Measurements from ENCODE around the gene MARK1.

The MARK1 gene

DNA sequence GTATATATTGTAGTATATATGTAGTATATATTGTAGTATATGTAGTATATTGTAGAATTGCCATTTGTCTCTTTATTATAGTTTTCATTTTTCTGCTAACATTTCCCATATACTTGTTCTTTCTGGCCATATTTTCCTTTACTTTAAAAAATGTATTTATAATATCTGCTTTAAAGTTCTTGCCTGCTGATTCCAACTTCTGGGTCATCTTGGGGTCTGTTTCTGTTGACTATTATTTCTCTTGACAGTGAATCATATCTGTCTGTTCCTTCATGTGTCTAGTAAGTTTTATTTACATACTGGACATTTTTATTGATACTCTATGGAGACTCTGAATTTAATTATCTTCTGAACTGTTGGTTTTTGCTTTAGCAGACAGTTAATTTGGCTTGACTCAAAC lies 45.9 kb downstream of the MARK1 start:
- TF ChIP-seq EZH2 (optimal IDR thresholded peaks at IDR 0.05; ENCODE audit: low read depth, low read length) (no peak), EZH2phosphoT487 (IDR thresholded peaks at IDR 0.05; ENCODE audit: low read length) (no peak), CTCF (IDR thresholded peaks at IDR 0.05; ENCODE audit: low read length) (no peak)
- H3K36me3 ChIP-seq (replicated peaks; ENCODE audit: insufficient read depth, low read length) = no peaks in the 10 kb centered on the region
- no peak overlapping the region for H3K9ac ChIP-seq (ENCODE audit: low read length)
- DNase-seq = no peak
- no peaks in the 10 kb centered on the region for H3K79me2 ChIP-seq (ENCODE audit: low read length)
- no peak overlapping the region for H3K4me3 ChIP-seq (ENCODE audit: low read length)
- no peaks in the 10 kb centered on the region for H3K9me3 ChIP-seq (replicated peaks; ENCODE audit: insufficient read depth, low read length)
- H3K27me3 ChIP-seq (replicated peaks; ENCODE audit: insufficient read depth, low read length) = no peaks in the 10 kb centered on the region
- H4K20me1 ChIP-seq (ENCODE audit: insufficient read depth, low read length) = no peaks in the 10 kb centered on the region
- H3K4me2 ChIP-seq (ENCODE audit: low read depth, low read length) = no peak overlapping the region
- H3K9me2 ChIP-seq (replicated peaks; ENCODE audit: insufficient read depth, low read length) = no peaks in the 10 kb centered on the region
- no peaks in the 10 kb centered on the region for H3K4me1 ChIP-seq (ENCODE audit: low read length)
- H2AFZ ChIP-seq (ENCODE audit: low read length) = no peak overlapping the region
- no peak overlapping the region for H3K27ac ChIP-seq (ENCODE audit: low read length)
- no peaks in the 10 kb centered on the region for H3F3A ChIP-seq (ENCODE audit: insufficient read depth, low read length)

DNA sequence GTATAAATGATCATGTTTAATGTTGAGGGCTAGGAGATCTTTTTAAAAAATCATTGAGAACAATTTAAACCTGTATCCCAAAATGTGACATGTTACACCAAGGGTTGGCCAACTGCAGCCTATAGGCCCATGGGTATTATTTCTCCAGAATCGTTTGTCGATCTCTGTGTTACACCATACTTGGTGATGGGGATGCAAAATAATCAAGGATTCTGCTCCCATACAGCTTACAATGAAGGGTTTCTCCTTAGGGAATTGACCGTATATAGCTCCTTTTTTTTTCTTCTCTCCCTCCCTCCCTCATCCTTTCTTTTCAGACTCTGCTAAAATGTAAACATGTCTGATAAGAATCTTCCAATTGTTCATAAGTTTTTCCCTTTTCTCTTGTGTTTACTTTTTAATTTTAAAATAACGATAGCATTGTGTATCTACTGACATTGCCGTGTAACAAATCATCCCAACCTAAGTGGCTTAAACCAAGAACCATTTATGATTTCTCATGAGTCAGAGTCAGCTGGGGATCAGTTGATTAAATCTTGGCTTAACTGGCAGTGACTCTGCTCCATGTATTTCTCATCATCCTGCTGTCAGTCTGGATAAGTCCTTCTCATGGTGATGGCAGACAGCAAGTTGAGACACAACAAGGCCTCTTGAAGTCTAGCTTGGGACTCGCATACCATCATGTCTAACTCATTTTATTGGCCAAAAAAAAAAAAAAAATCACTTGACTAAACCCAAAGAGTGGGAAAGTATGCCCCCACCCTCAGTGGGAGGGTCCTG lies 48.0 kb downstream of the MARK1 start:
- Histone ChIP-seq H4K20me1 (ENCODE audit: insufficient read depth, low read length) (no peaks in the 10 kb centered on the region), H3K9ac (ENCODE audit: low read length) (no peak overlapping the region), H3F3A (ENCODE audit: insufficient read depth, low read length) (no peaks in the 10 kb centered on the region), H3K9me3 (replicated peaks; ENCODE audit: insufficient read depth, low read length) (no peaks in the 10 kb centered on the region), H3K36me3 (replicated peaks; ENCODE audit: insufficient read depth, low read length) (no peaks in the 10 kb centered on the region), H3K4me1 (ENCODE audit: low read length) (no peaks in the 10 kb centered on the region), H3K27me3 (replicated peaks; ENCODE audit: insufficient read depth, low read length) (no peaks in the 10 kb centered on the region), H3K27ac (ENCODE audit: low read length) (no peak overlapping the region), H3K79me2 (ENCODE audit: low read length) (no peaks in the 10 kb centered on the region), H3K4me3 (ENCODE audit: low read length) (no peak overlapping the region), H3K9me2 (replicated peaks; ENCODE audit: insufficient read depth, low read length) (no peaks in the 10 kb centered on the region), H3K4me2 (ENCODE audit: low read depth, low read length) (no peak overlapping the region), H2AFZ (ENCODE audit: low read length) (no peak overlapping the region)
- TF ChIP-seq CTCF (IDR thresholded peaks at IDR 0.05; ENCODE audit: low read length) (no peak), EZH2 (optimal IDR thresholded peaks at IDR 0.05; ENCODE audit: low read depth, low read length) (no peak), EZH2phosphoT487 (IDR thresholded peaks at IDR 0.05; ENCODE audit: low read length) (no peak)
- no peak for DNase-seq

GRCh38 chr1:220577926-220578325 lies 50.0 kb downstream of the MARK1 start:
- Histone ChIP-seq H3K9ac (ENCODE audit: low read length) (no peak overlapping the region), H3K27ac (ENCODE audit: low read length) (no peak overlapping the region), H3K9me3 (replicated peaks; ENCODE audit: insufficient read depth, low read length) (no peaks in the 10 kb centered on the region), H2AFZ (ENCODE audit: low read length) (no peak overlapping the region), H3K4me3 (ENCODE audit: low read length) (no peak overlapping the region), H3K79me2 (ENCODE audit: low read length) (no peaks in the 10 kb centered on the region), H3K27me3 (replicated peaks; ENCODE audit: insufficient read depth, low read length) (no peaks in the 10 kb centered on the region), H3K4me1 (ENCODE audit: low read length) (no peaks in the 10 kb centered on the region), H4K20me1 (ENCODE audit: insufficient read depth, low read length) (no peaks in the 10 kb centered on the region), H3F3A (ENCODE audit: insufficient read depth, low read length) (no peaks in the 10 kb centered on the region), H3K36me3 (replicated peaks; ENCODE audit: insufficient read depth, low read length) (no peaks in the 10 kb centered on the region), H3K9me2 (replicated peaks; ENCODE audit: insufficient read depth, low read length) (no peaks in the 10 kb centered on the region), H3K4me2 (ENCODE audit: low read depth, low read length) (no peak overlapping the region)
- no peak for DNase-seq
- no peak for TF ChIP-seq EZH2phosphoT487 (IDR thresholded peaks at IDR 0.05; ENCODE audit: low read length)
- TF ChIP-seq CTCF (IDR thresholded peaks at IDR 0.05; ENCODE audit: low read length) = no peak
- no peak for TF ChIP-seq EZH2 (optimal IDR thresholded peaks at IDR 0.05; ENCODE audit: low read depth, low read length)
